GM10266 (cell line): Measurements from ENCODE around the gene TCF7L1.

Source experiments
- DNase-seq: peaks from one replicate; pipeline ENCODE4 v3.0.0; 2012; ENCODE audit errors: extremely low spot score
- CTCF ChIP-seq: IDR thresholded peaks from 2 replicates; pipeline ENCODE4 v1.5.1; 2012; ENCODE audit warnings: mild to moderate bottlenecking, low read depth; ENCODE audit not compliant: control insufficient read depth, insufficient read depth; ENCODE audit errors: missing control alignments

The TCF7L1 gene

GRCh38 chr2:85156619-85157018, 23.4 kb downstream of the TCF7L1 start:
- DNase-seq = no peak
- no peak for TF ChIP-seq CTCF

GRCh38 chr2:85157345-85157744, 24.2 kb downstream of the TCF7L1 start:
- no peak for TF ChIP-seq CTCF
- DNase-seq = no peak

- no peak for TF ChIP-seq CTCF
- no peak for DNase-seq
Measured at GRCh38 chr2:85158559-85159273, 25.5 kb downstream of the TCF7L1 start.

- TF ChIP-seq CTCF = no peak
- DNase-seq = no peak
Measured at GRCh38 chr2:85159589-85159988, 26.4 kb downstream of the TCF7L1 start.

- DNase-seq = no peak
- TF ChIP-seq CTCF = no peak
Measured at GRCh38 chr2:85160966-85161960, 28.1 kb downstream of the TCF7L1 start.

- no peak for TF ChIP-seq CTCF
- DNase-seq = no peak
Measured at GRCh38 chr2:85162746-85163301, 29.6 kb downstream of the TCF7L1 start.
